ENCODE results near the gene C17orf75. TPM values are rescaled to one million over a fixed set of nuclear protein-coding genes. Genes with fewer than 3 reads are reported as not detected.

C17orf75 gene
- total RNA-seq, 2 experiments from 2014 or later: 31.5 to 35.9 TPM

DNA sequence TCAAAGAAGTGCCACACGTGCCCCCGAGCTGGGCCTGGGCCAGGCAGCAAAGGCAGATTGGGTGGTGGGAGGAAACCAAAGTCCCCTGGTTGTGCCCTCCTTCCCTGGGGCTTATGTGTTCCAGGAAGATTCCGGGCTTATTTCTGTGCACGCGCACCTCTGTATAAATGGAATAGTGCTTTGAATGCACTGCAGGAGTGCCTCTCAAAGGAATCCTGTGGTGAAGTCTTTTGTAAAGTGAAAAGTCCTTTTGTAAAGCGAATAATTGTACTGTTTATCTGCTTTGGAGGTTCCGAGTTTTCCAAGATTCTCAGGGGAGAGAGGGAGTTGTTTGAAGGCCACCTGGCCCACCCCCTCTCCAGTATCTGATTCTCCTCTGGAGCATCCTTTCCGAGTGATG, 26.8 kb downstream of the C17orf75 start:
- POLR2A ChIA-PET: no interaction called here
- H3K9me3 Mint-ChIP-seq: no peaks in the 10 kb centered on the region
- peaks cover 32% of the 10 kb centered on the region for H3K27me3 Mint-ChIP-seq
- no peak overlapping the region for H3K4me3 Mint-ChIP-seq
- no peaks in the 10 kb centered on the region for H3K36me3 Mint-ChIP-seq
- H3K27ac Mint-ChIP-seq: no peak overlapping the region
- ATAC-seq (ENCODE audit: low read depth) (no peak), DNase-seq (no peak)
- peaks cover 16% of the 10 kb centered on the region for H3K4me1 Mint-ChIP-seq

DNA sequence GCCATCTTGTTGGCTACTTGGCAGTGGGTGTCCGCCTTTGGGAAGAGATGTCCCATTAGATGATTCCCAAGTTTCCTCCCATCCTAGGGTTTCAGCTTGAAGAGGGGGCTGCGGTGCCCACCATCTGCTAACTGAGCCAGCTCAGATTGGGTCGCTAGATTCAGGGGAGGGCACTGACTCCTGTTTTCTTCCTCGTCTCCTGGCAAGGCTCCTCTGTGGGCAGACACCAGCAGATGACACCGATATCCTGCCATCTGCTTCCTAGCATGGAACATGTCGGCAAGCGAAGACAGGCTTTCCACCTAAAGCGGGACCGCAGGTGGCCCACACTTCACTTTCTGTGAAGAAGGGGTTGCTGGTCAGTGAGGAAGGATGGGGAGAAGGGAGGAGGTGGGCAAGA, 27.3 kb downstream of the C17orf75 start:
- Mint-ChIP-seq H3K9me3 (no peaks in the 10 kb centered on the region), H3K27ac (no peak overlapping the region), H3K36me3 (no peaks in the 10 kb centered on the region), H3K4me3 (no peak overlapping the region), H3K4me1 (peaks cover 14% of the 10 kb centered on the region), H3K27me3 (peaks cover 34% of the 10 kb centered on the region)
- ATAC-seq (ENCODE audit: low read depth): no peak
- no peak for DNase-seq
- POLR2A ChIA-PET: no interaction called here

GRCh38 chr17:32311028-32311536, 30.9 kb downstream of the C17orf75 start:
- POLR2A ChIA-PET: no interaction called here
- Mint-ChIP-seq H3K4me1 (peaks cover 2% of the 10 kb centered on the region), H3K27me3 (peaks cover 37% of the 10 kb centered on the region), H3K36me3 (no peaks in the 10 kb centered on the region), H3K27ac (no peak overlapping the region), H3K9me3 (no peaks in the 10 kb centered on the region), H3K4me3 (no peak overlapping the region)
- ATAC-seq (ENCODE audit: low read depth) (no peak), DNase-seq (no peak)

GRCh38 chr17:32307658-32308057, 34.3 kb downstream of the C17orf75 start:
- POLR2A ChIA-PET: no interaction called here
- no peak overlapping the region for H3K27ac Mint-ChIP-seq
- no peak overlapping the region for H3K4me3 Mint-ChIP-seq
- peaks cover 5% of the 10 kb centered on the region for H3K4me1 Mint-ChIP-seq
- DNase-seq: no peak
- no peaks in the 10 kb centered on the region for H3K9me3 Mint-ChIP-seq
- H3K36me3 Mint-ChIP-seq: no peaks in the 10 kb centered on the region
- H3K27me3 Mint-ChIP-seq: peaks cover 31% of the 10 kb centered on the region
- no peak for ATAC-seq (ENCODE audit: low read depth)

GRCh38 chr17:32305049-32305448, 36.9 kb downstream of the C17orf75 start:
- Mint-ChIP-seq H3K27me3 (peaks cover 27% of the 10 kb centered on the region), H3K36me3 (no peaks in the 10 kb centered on the region), H3K27ac (no peak overlapping the region), H3K4me1 (peaks cover 5% of the 10 kb centered on the region), H3K9me3 (no peaks in the 10 kb centered on the region), H3K4me3 (no peak overlapping the region)
- no peak for ATAC-seq (ENCODE audit: low read depth)
- DNase-seq: no peak
- POLR2A ChIA-PET: no interaction called here

GRCh38 chr17:32303781-32304288, 38.1 kb downstream of the C17orf75 start:
- Mint-ChIP-seq H3K27ac (no peak overlapping the region), H3K4me3 (no peak overlapping the region), H3K4me1 (peaks cover 5% of the 10 kb centered on the region), H3K36me3 (no peaks in the 10 kb centered on the region), H3K9me3 (no peaks in the 10 kb centered on the region), H3K27me3 (peaks cover 29% of the 10 kb centered on the region)
- DNase-seq (no peak), ATAC-seq (ENCODE audit: low read depth) (no peak)
- POLR2A ChIA-PET: no interaction called here

GRCh38 chr17:32302860-32303649, 38.9 kb downstream of the C17orf75 start:
- DNase-seq: no peak
- no peak overlapping the region for H3K4me3 Mint-ChIP-seq
- POLR2A ChIA-PET: no interaction called here
- H3K9me3 Mint-ChIP-seq: no peaks in the 10 kb centered on the region
- H3K4me1 Mint-ChIP-seq: peaks cover 5% of the 10 kb centered on the region
- H3K27me3 Mint-ChIP-seq: peaks cover 26% of the 10 kb centered on the region
- H3K36me3 Mint-ChIP-seq: no peaks in the 10 kb centered on the region
- no peak for ATAC-seq (ENCODE audit: low read depth)
- no peak overlapping the region for H3K27ac Mint-ChIP-seq

DNA sequence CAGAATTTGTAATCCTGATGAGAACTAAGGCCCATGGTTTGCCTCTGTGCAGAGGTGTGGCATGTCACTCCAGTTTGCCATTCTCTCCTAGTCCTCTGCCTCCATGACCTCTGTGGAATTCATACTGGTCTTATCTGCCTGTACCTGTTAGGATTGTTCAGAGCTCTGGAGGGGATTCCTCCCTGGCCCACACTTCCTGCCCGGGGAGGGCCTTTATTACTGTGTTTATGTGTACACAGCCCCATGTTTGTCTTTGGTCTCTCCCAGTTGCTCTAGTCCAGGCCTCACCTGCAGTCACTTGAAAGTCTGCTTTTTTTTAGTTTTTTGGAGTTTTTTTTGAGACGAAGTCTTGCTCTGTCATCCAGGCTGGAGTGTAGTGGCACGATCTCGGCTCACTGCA, 39.9 kb downstream of the C17orf75 start:
- no peaks in the 10 kb centered on the region for H3K9me3 Mint-ChIP-seq
- H3K4me3 Mint-ChIP-seq: no peak overlapping the region
- peaks cover 5% of the 10 kb centered on the region for H3K4me1 Mint-ChIP-seq

GRCh38 chr17:32299580-32300164, 42.3 kb downstream of the C17orf75 start:
- Mint-ChIP-seq H3K27ac (no peak overlapping the region), H3K36me3 (no peaks in the 10 kb centered on the region), H3K4me1 (peaks cover 5% of the 10 kb centered on the region), H3K9me3 (no peaks in the 10 kb centered on the region), H3K4me3 (no peak overlapping the region), H3K27me3 (peaks cover 11% of the 10 kb centered on the region)
- no peak for ATAC-seq (ENCODE audit: low read depth)
- DNase-seq: no peak
- POLR2A ChIA-PET: no interaction called here

More for the DNA sequence above, 39.9 kb downstream of the C17orf75 start:
- POLR2A ChIA-PET: no interaction called here
- ATAC-seq (ENCODE audit: low read depth) (no peak), DNase-seq (no peak)
- H3K27me3 Mint-ChIP-seq: peaks cover 15% of the 10 kb centered on the region
- H3K36me3 Mint-ChIP-seq: no peaks in the 10 kb centered on the region
- no peak overlapping the region for H3K27ac Mint-ChIP-seq

DNA sequence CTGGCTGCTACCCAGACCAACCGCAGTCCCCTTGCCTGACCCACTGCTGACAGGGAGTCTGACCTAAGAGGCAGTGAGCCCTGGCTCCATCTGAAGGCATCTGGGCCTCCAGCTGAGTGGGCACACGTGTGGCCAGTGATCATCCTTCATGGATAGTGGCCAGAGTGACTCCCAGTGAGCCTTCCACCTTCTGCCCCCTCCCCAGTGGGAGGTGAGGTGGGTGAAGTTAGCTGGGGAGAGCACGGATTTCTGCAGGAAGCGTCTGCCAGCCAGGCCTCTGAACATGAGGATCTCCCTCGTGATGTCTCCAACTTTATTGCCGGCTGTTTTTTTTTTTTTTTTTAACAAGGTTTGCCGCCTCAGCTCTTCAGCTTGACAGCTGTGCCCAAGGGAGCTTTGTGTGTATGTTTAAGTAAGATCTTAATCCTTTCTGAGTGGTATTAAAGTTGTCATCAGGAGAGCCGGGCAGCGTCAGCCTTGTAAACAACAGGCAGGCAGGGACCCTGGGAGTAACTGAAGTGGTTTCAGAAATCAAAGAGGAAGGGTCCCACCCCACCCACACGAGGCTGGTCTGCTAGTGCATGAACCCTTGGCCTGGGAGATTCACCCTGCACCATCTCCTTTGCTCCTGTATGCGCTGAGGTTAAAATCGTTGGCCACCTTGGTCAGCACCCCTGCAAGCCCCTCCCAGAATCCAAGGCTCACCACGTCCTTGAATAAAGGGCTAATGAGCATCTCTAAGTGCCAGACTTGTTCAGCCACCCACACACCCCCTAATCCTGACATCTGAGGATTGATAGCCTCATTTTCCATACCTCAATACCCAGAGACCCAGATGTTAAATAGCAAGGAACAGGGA, 43.0 kb downstream of the C17orf75 start:
- POLR2A ChIA-PET: no interaction called here
- ATAC-seq (ENCODE audit: low read depth): no peak
- no peak overlapping the region for H3K4me3 Mint-ChIP-seq

DNA sequence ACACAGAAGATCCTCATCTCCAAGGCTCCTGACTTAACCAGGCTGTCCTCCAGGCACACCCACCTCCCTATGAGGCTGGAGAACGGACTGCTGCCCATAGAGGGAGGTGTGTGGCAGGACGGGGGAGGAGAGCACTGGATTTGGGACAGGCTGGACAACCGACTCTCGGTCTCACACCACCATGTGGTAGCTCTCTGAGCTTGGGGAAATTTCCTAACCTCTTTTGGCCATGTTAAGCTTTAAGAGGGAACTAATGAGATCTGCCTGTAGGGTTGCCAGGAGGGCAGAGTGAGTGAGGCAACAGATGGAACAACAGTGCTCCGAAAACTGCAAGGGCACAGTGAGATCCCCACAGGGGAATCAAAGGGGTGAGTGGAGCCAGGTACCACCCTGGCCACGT, 43.7 kb downstream of the C17orf75 start:
- DNase-seq: no peak
- Mint-ChIP-seq H3K27me3 (peaks cover 3% of the 10 kb centered on the region), H3K27ac (no peak overlapping the region), H3K4me1 (peaks cover 2% of the 10 kb centered on the region), H3K4me3 (no peak overlapping the region), H3K36me3 (no peaks in the 10 kb centered on the region), H3K9me3 (no peaks in the 10 kb centered on the region)
- ATAC-seq (ENCODE audit: low read depth): no peak
- POLR2A ChIA-PET: no interaction called here

More for the DNA sequence above, 43.0 kb downstream of the C17orf75 start:
- no peaks in the 10 kb centered on the region for H3K36me3 Mint-ChIP-seq
- DNase-seq: no peak
- no peaks in the 10 kb centered on the region for H3K9me3 Mint-ChIP-seq
- no peak overlapping the region for H3K27ac Mint-ChIP-seq
- peaks cover 7% of the 10 kb centered on the region for H3K27me3 Mint-ChIP-seq
- H3K4me1 Mint-ChIP-seq: peaks cover 5% of the 10 kb centered on the region

GRCh38 chr17:32297860-32298259, 44.1 kb downstream of the C17orf75 start:
- ATAC-seq (ENCODE audit: low read depth): no peak
- Mint-ChIP-seq H3K36me3 (no peaks in the 10 kb centered on the region), H3K9me3 (no peaks in the 10 kb centered on the region), H3K4me1 (peaks cover 3% of the 10 kb centered on the region), H3K27me3 (peaks cover 3% of the 10 kb centered on the region), H3K4me3 (no peak overlapping the region), H3K27ac (no peak overlapping the region)
- POLR2A ChIA-PET: no interaction called here
- DNase-seq: no peak

DNA sequence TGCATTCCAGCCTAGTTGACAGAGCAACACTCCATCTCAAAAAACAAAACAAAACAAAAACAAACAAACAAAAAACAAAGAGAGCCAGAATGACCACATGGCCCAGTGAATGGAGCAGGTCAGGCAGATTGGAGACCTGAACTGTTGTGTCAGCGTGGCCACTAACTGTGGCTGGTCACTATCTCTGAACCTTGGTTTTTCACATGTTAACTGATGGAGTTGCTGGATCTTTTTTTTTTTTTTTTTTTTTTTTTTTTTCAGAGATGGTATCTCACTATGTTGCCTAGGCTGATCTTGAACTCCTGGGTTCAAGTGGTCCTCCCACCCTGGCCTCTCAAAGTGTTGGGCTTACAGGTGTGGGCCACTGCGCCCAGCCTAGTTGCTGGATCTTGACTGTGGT, 44.5 kb downstream of the C17orf75 start:
- POLR2A ChIA-PET: no interaction called here
- ATAC-seq (ENCODE audit: low read depth): no peak
- no peaks in the 10 kb centered on the region for H3K36me3 Mint-ChIP-seq

More for the DNA sequence above, 44.5 kb downstream of the C17orf75 start:
- peaks cover 4% of the 10 kb centered on the region for H3K4me1 Mint-ChIP-seq
- no peak overlapping the region for H3K27ac Mint-ChIP-seq
- no peaks in the 10 kb centered on the region for H3K9me3 Mint-ChIP-seq
- H3K4me3 Mint-ChIP-seq: no peak overlapping the region
- peaks cover 3% of the 10 kb centered on the region for H3K27me3 Mint-ChIP-seq
- no peak for DNase-seq
